Astrocyte (in vitro differentiated cells and primary cell): ENCODE data around the gene CD276.

Experiments
- EZH2 ChIP-seq: IDR thresholded peaks from 2 replicates; pipeline ENCODE4 v1.6.1; 2012; ENCODE audit warnings: mild to moderate bottlenecking, low read length, inconsistent platforms; ENCODE audit not compliant: insufficient read depth
- TF ChIP-seq, protein P1 (sequence below): IDR thresholded peaks from 2 replicates; pipeline ENCODE4 v1.5.1; 2011; ENCODE audit warnings: low read depth, mild to moderate bottlenecking, inconsistent platforms, low read length, moderate library complexity; ENCODE audit not compliant: insufficient read depth

DNA sequence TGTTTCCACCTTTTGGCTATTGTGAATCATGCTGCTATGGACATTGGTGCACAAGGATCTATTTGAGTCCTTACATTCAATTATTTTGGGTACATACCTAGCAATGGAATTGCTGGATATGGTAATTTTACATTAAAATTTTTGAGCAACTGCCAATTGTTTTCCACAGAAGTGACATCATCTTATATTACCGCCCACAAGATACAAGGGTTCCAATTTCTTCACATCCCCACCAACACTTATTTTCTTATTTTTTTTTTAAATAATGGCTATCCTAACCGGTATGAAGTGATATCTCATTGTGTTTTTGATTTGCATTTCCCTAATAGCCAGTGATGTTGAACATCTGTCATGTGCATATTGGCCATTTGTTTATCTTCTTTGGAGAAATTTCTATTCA, 28.5 kb upstream of the CD276 start:
- TF ChIP-seq, protein P1, sequence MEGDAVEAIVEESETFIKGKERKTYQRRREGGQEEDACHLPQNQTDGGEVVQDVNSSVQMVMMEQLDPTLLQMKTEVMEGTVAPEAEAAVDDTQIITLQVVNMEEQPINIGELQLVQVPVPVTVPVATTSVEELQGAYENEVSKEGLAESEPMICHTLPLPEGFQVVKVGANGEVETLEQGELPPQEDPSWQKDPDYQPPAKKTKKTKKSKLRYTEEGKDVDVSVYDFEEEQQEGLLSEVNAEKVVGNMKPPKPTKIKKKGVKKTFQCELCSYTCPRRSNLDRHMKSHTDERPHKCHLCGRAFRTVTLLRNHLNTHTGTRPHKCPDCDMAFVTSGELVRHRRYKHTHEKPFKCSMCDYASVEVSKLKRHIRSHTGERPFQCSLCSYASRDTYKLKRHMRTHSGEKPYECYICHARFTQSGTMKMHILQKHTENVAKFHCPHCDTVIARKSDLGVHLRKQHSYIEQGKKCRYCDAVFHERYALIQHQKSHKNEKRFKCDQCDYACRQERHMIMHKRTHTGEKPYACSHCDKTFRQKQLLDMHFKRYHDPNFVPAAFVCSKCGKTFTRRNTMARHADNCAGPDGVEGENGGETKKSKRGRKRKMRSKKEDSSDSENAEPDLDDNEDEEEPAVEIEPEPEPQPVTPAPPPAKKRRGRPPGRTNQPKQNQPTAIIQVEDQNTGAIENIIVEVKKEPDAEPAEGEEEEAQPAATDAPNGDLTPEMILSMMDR: no peak
- TF ChIP-seq EZH2: no peak
